Loucy (cell line): ENCODE measurements around the gene HLTF.

Experiments
- H2AFZ ChIP-seq: fragments of 200-600 bp; sonication (generic); 2 replicates; pipeline ENCODE4 v1.6.0; 2016; ENCODE audit warnings: antibody characterized with exemption, mild to moderate bottlenecking, low read length, moderate library complexity
- H3F3A ChIP-seq: fragments of 200-600 bp; 2 replicates; pipeline ENCODE4 v1.6.0; 2016; ENCODE audit warnings: antibody characterized with exemption, low read depth, mild to moderate bottlenecking
- H3K27me3 ChIP-seq: fragments of 200-600 bp; sonication (generic); 2 replicates; pipeline ENCODE4 v1.6.1; 2014; ENCODE audit warnings: low read length, mild to moderate bottlenecking; ENCODE audit not compliant: insufficient read depth, poor library complexity, severe bottlenecking
- H3K36me3 ChIP-seq: fragments of 200-600 bp; sonication (generic); 2 replicates; pipeline ENCODE4 v1.6.1; 2016; ENCODE audit warnings: low read length; ENCODE audit not compliant: insufficient read depth
- H3K4me1 ChIP-seq: fragments of 200-600 bp; sonication (generic); 2 replicates; pipeline ENCODE4 v1.5.1; 2014; ENCODE audit warnings: low read length, mild to moderate bottlenecking; ENCODE audit not compliant: insufficient read depth, poor library complexity, severe bottlenecking
- H3K4me2 ChIP-seq: fragments of 200-600 bp; sonication (generic); 2 replicates; pipeline ENCODE4 v1.6.0; 2014; ENCODE audit warnings: antibody characterized with exemption, low read length, low read depth, mild to moderate bottlenecking; ENCODE audit not compliant: poor library complexity, severe bottlenecking
- H3K4me3 ChIP-seq: fragments of 200-600 bp; sonication (generic); 2 replicates; pipeline ENCODE4 v1.5.1; 2014; ENCODE audit warnings: low read length, mild to moderate bottlenecking, mixed read lengths; ENCODE audit not compliant: poor library complexity, severe bottlenecking
- H3K79me2 ChIP-seq: fragments of 200-600 bp; sonication (generic); 2 replicates; pipeline ENCODE4 v1.6.1; 2014; ENCODE audit warnings: low read length; ENCODE audit not compliant: insufficient read depth
- H3K9ac ChIP-seq: fragments of 200-600 bp; sonication (generic); 2 replicates; pipeline ENCODE4 v1.6.0; 2014; ENCODE audit warnings: mild to moderate bottlenecking, low read depth, low read length, moderate library complexity; ENCODE audit not compliant: poor library complexity, severe bottlenecking
- H3K9me2 ChIP-seq: fragments of 200-600 bp; sonication (generic); replicated peaks from 2 replicates; pipeline ENCODE4 v1.6.1; 2016; ENCODE audit warnings: low read depth, low read length, mixed read lengths
- H3K9me3 ChIP-seq: fragments of 200-600 bp; sonication (generic); 2 replicates; pipeline ENCODE4 v1.6.1; 2014; ENCODE audit warnings: mild to moderate bottlenecking, antibody characterized with exemption, low read length, low read depth; ENCODE audit not compliant: insufficient read depth
- H4K20me1 ChIP-seq: fragments of 200-600 bp; sonication (generic); 2 replicates; pipeline ENCODE4 v1.6.0; 2014; ENCODE audit warnings: antibody characterized with exemption, low read length, mild to moderate bottlenecking; ENCODE audit not compliant: insufficient read depth, poor library complexity, severe bottlenecking
- CTCF ChIP-seq: fragments of 200-600 bp; sonication (generic); conservative IDR thresholded peaks from 2 replicates; pipeline ENCODE4 v1.5.1; 2014; ENCODE audit warnings: mild to moderate bottlenecking, antibody characterized with exemption, low read length
- EZH2phosphoT487 ChIP-seq: fragments of 200-600 bp; IDR thresholded peaks from 2 replicates; pipeline ENCODE4 v1.6.1; 2018; ENCODE audit warnings: antibody characterized with exemption, mild to moderate bottlenecking, moderate library complexity, borderline replicate concordance

The HLTF gene

GRCh38 chr3:149058198-149058597 is 28.1 kb downstream of the HLTF start:
- Histone ChIP-seq H3K9ac (no peak overlapping the region), H2AFZ (no peak overlapping the region), H3K36me3 (peaks cover 93% of the 10 kb centered on the region), H3K4me3 (no peak overlapping the region), H3K4me2 (no peak overlapping the region), H3K27me3 (no peaks in the 10 kb centered on the region), H3K4me1 (no peaks in the 10 kb centered on the region), H3K9me2 (no peaks in the 10 kb centered on the region), H4K20me1 (no peaks in the 10 kb centered on the region), H3F3A (no peaks in the 10 kb centered on the region), H3K9me3 (peaks cover 4% of the 10 kb centered on the region; the same call in 1 of the 2 replicates), H3K79me2 (no peaks in the 10 kb centered on the region)
- TF ChIP-seq EZH2phosphoT487 (no peak), CTCF (no peak)

- Histone ChIP-seq H3K4me2 (no peak overlapping the region), H2AFZ (no peak overlapping the region), H3F3A (no peaks in the 10 kb centered on the region), H3K36me3 (peaks cover 92% of the 10 kb centered on the region), H3K9me2 (no peaks in the 10 kb centered on the region), H3K9me3 (peaks cover 6% of the 10 kb centered on the region; the same call in 1 of the 2 replicates), H3K4me3 (no peak overlapping the region), H4K20me1 (no peaks in the 10 kb centered on the region), H3K27me3 (no peaks in the 10 kb centered on the region), H3K9ac (no peak overlapping the region), H3K4me1 (no peaks in the 10 kb centered on the region), H3K79me2 (no peaks in the 10 kb centered on the region)
- TF ChIP-seq EZH2phosphoT487 (no peak), CTCF (no peak)
Observed at GRCh38 chr3:149055575-149055974, 30.8 kb downstream of the HLTF start.

DNA sequence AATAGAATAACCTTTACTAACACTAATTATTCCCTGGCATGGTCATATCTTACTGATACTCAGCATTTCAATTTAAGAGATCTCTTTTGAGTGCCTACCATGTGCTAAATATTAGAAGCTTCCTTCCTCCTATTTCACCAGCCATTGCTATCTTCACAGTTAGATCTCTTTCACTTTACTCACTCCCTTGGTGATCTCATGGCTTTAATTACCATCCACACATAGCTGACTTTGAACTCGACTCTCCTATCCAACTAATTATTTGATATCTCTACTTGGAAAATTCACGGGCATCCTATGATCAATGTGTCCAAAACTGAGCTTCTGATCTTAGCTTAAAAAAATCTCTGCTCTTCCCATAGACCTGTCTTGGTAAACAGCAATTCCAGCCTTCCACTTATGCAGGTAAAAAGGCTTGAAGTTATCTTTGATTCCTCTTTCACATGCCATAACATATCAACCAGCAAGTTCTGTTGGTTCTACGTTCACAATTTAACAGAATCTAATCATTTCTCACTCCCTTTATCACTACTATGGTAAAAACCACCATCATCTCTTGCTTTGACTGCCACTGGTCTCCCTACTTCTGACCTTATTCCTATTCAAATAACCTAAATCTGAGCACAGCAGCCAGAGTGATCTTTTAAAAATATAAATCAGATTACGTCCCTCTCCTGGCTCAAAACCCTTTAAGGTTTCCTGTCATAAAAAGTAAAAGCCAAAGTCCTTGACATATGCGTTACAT is 41.8 kb downstream of the HLTF start:
- peaks cover 13% of the 10 kb centered on the region for H4K20me1 ChIP-seq
- no peak overlapping the region for H3K9ac ChIP-seq
- TF ChIP-seq EZH2phosphoT487 = no peak
- no peak for TF ChIP-seq CTCF
- H3K4me2 ChIP-seq = no peak overlapping the region
- H3K79me2 ChIP-seq = no peaks in the 10 kb centered on the region; the same call in none of the 2 replicates
- peaks cover 76% of the 10 kb centered on the region for H3K36me3 ChIP-seq
- no peak overlapping the region for H2AFZ ChIP-seq
- no peaks in the 10 kb centered on the region for H3K9me3 ChIP-seq
- H3K4me1 ChIP-seq = peaks cover 8% of the 10 kb centered on the region
- H3K4me3 ChIP-seq = no peak overlapping the region
- H3F3A ChIP-seq = no peaks in the 10 kb centered on the region; the same call in 1 of the 2 replicates
- no peaks in the 10 kb centered on the region for H3K9me2 ChIP-seq
- no peaks in the 10 kb centered on the region for H3K27me3 ChIP-seq
